ENCODE measurements around the gene SH3PXD2B.
"Not testable (repeated sequence)": the region's sequence is repeated elsewhere in the genome, so short reads cannot be mapped to it uniquely, and the experiment has no call there.

Gene SH3PXD2B

GRCh38 chr5:172402031-172402430, 52.3 kb downstream of the SH3PXD2B start:
- not testable (repeated sequence) for DNase-seq; H3K18ac ChIP-seq (ENCODE audit: low read depth in 1 of 2, low read length in 2 of 2); H3K4me2 ChIP-seq (ENCODE audit: low read length, poor library complexity, severe bottlenecking); H3K4ac ChIP-seq (ENCODE audit: low read depth in 1 of 2, low read length in 2 of 2); H2AFZ ChIP-seq (ENCODE audit: low read depth, low read length); H4K91ac ChIP-seq (ENCODE audit: low read length); H3K27ac ChIP-seq (ENCODE audit: low read length, poor library complexity, severe bottlenecking); H3K4me1 ChIP-seq (ENCODE audit: control insufficient read depth, insufficient read depth, low read depth, low read length); H3K14ac ChIP-seq (ENCODE audit: low read length in 2 of 2); H2AK5ac ChIP-seq (ENCODE audit: low read length, severe bottlenecking); H3K9ac ChIP-seq (ENCODE audit: low read length); H4K8ac ChIP-seq (ENCODE audit: low read length); H2BK5ac ChIP-seq (ENCODE audit: low read depth, low read length, poor library complexity, severe bottlenecking); H3K9me3 ChIP-seq (ENCODE audit: control insufficient read depth, low read length); H3K23ac ChIP-seq (ENCODE audit: low read length in 2 of 2); H2BK12ac ChIP-seq (ENCODE audit: low read length in 2 of 2); H3K4me3 ChIP-seq (ENCODE audit: insufficient read depth in 1 of 2, low read depth in 1 of 2, low read length in 2 of 2); H2BK15ac ChIP-seq (ENCODE audit: low read depth, poor library complexity, severe bottlenecking); H2BK120ac ChIP-seq (ENCODE audit: low read depth, low read length); H3K27me3 ChIP-seq (ENCODE audit: control insufficient read depth in 1 of 2, insufficient read depth in 1 of 2, low read length in 2 of 2)
- Histone ChIP-seq H3K36me3 (ENCODE audit: control insufficient read depth in 1 of 2, insufficient read depth in 2 of 2, low read depth in 1 of 2, low read length in 2 of 2) (peaks cover 26 to 78% of the 10 kb centered on the region in 2 experiments), H3K79me1 (replicated peaks; ENCODE audit: low read length, poor library complexity, severe bottlenecking) (peaks cover 30% of the 10 kb centered on the region)
- WGBS: 92% methylated on average over 6 of the region's 6 CpGs

- Histone ChIP-seq H3K4me3 (ENCODE audit: insufficient read depth in 1 of 2, low read depth in 1 of 2, low read length in 2 of 2) (no peak overlapping the region), H3K4me1 (ENCODE audit: control insufficient read depth, insufficient read depth, low read depth, low read length) (peaks cover 8% of the 10 kb centered on the region), H3K4me2 (ENCODE audit: low read length, poor library complexity, severe bottlenecking) (no peak overlapping the region), H4K8ac (ENCODE audit: low read length) (no peak overlapping the region), H3K27ac (ENCODE audit: low read length, poor library complexity, severe bottlenecking) (no peak overlapping the region), H3K4ac (ENCODE audit: low read depth in 1 of 2, low read length in 2 of 2) (no peak overlapping the region), H3K23ac (ENCODE audit: low read length in 2 of 2) (no peak overlapping the region), H2BK120ac (ENCODE audit: low read depth, low read length) (no peak overlapping the region), H3K18ac (ENCODE audit: low read depth in 1 of 2, low read length in 2 of 2) (no peak overlapping the region), H2BK5ac (ENCODE audit: low read depth, low read length, poor library complexity, severe bottlenecking) (no peak overlapping the region), H3K27me3 (ENCODE audit: control insufficient read depth in 1 of 2, insufficient read depth in 1 of 2, low read length in 2 of 2) (no peaks in the 10 kb centered on the region), H3K79me1 (replicated peaks; ENCODE audit: low read length, poor library complexity, severe bottlenecking) (peaks cover 19% of the 10 kb centered on the region), H2BK12ac (ENCODE audit: low read length in 2 of 2) (no peak overlapping the region), H3K9me3 (ENCODE audit: control insufficient read depth, low read length) (no peaks in the 10 kb centered on the region), H3K14ac (ENCODE audit: low read length in 2 of 2) (no peak overlapping the region), H2AK5ac (ENCODE audit: low read length, severe bottlenecking) (no peak overlapping the region), H3K36me3 (ENCODE audit: control insufficient read depth in 1 of 2, insufficient read depth in 2 of 2, low read depth in 1 of 2, low read length in 2 of 2) (peaks cover 18 to 75% of the 10 kb centered on the region in 2 experiments), H4K91ac (ENCODE audit: low read length) (no peak overlapping the region), H2AFZ (ENCODE audit: low read depth, low read length) (no peak overlapping the region), H2BK15ac (ENCODE audit: low read depth, poor library complexity, severe bottlenecking) (no peak overlapping the region), H3K9ac (ENCODE audit: low read length) (no peak overlapping the region)
- DNase-seq: no peak
- 100% methylated on average over 3 of the region's 4 CpGs for WGBS
These were observed 54.5 kb downstream of the SH3PXD2B start for GRCh38 chr5:172399826-172400225.

- H3K4me1 ChIP-seq (ENCODE audit: control insufficient read depth, insufficient read depth, low read depth, low read length): peaks cover 8% of the 10 kb centered on the region
- no peak overlapping the region for H3K23ac ChIP-seq (ENCODE audit: low read length in 2 of 2)
- peaks cover 19 to 75% of the 10 kb centered on the region in 2 experiments for H3K36me3 ChIP-seq (ENCODE audit: control insufficient read depth in 1 of 2, insufficient read depth in 2 of 2, low read depth in 1 of 2, low read length in 2 of 2)
- no peak overlapping the region for H2BK12ac ChIP-seq (ENCODE audit: low read length in 2 of 2)
- H3K27me3 ChIP-seq (ENCODE audit: control insufficient read depth in 1 of 2, insufficient read depth in 1 of 2, low read length in 2 of 2): no peaks in the 10 kb centered on the region
- no peak overlapping the region for H3K4ac ChIP-seq (ENCODE audit: low read depth in 1 of 2, low read length in 2 of 2)
- 98% methylated on average over 6 of the region's 6 CpGs for WGBS
- H3K9me3 ChIP-seq (ENCODE audit: control insufficient read depth, low read length): no peaks in the 10 kb centered on the region
- no peak overlapping the region for H2AFZ ChIP-seq (ENCODE audit: low read depth, low read length)
- H3K9ac ChIP-seq (ENCODE audit: low read length): no peak overlapping the region
- no peak overlapping the region for H4K8ac ChIP-seq (ENCODE audit: low read length)
- peaks cover 20% of the 10 kb centered on the region for H3K79me1 ChIP-seq (replicated peaks; ENCODE audit: low read length, poor library complexity, severe bottlenecking)
- H4K91ac ChIP-seq (ENCODE audit: low read length): no peak overlapping the region
- no peak overlapping the region for H3K18ac ChIP-seq (ENCODE audit: low read depth in 1 of 2, low read length in 2 of 2)
- no peak overlapping the region for H2BK15ac ChIP-seq (ENCODE audit: low read depth, poor library complexity, severe bottlenecking)
- no peak overlapping the region for H2BK120ac ChIP-seq (ENCODE audit: low read depth, low read length)
- no peak overlapping the region for H2BK5ac ChIP-seq (ENCODE audit: low read depth, low read length, poor library complexity, severe bottlenecking)
- H3K27ac ChIP-seq (ENCODE audit: low read length, poor library complexity, severe bottlenecking): no peak overlapping the region
- no peak overlapping the region for H3K14ac ChIP-seq (ENCODE audit: low read length in 2 of 2)
- H2AK5ac ChIP-seq (ENCODE audit: low read length, severe bottlenecking): no peak overlapping the region
- H3K4me3 ChIP-seq (ENCODE audit: insufficient read depth in 1 of 2, low read depth in 1 of 2, low read length in 2 of 2): no peak overlapping the region
- no peak for DNase-seq
- H3K4me2 ChIP-seq (ENCODE audit: low read length, poor library complexity, severe bottlenecking): no peak overlapping the region
These were observed 55.0 kb downstream of the SH3PXD2B start for GRCh38 chr5:172399336-172399735.

- H3K18ac ChIP-seq (ENCODE audit: low read depth in 1 of 2, low read length in 2 of 2); H2BK120ac ChIP-seq (ENCODE audit: low read depth, low read length); H4K91ac ChIP-seq (ENCODE audit: low read length); H3K9me3 ChIP-seq (ENCODE audit: control insufficient read depth, low read length); H3K23ac ChIP-seq (ENCODE audit: low read length in 2 of 2); H3K4me1 ChIP-seq (ENCODE audit: control insufficient read depth, insufficient read depth, low read depth, low read length); H3K27me3 ChIP-seq (ENCODE audit: control insufficient read depth in 1 of 2, insufficient read depth in 1 of 2, low read length in 2 of 2); H3K9ac ChIP-seq (ENCODE audit: low read length); H3K14ac ChIP-seq (ENCODE audit: low read length in 2 of 2); H2BK15ac ChIP-seq (ENCODE audit: low read depth, poor library complexity, severe bottlenecking); H2AK5ac ChIP-seq (ENCODE audit: low read length, severe bottlenecking); H3K4me3 ChIP-seq (ENCODE audit: insufficient read depth in 1 of 2, low read depth in 1 of 2, low read length in 2 of 2); H2BK5ac ChIP-seq (ENCODE audit: low read depth, low read length, poor library complexity, severe bottlenecking); H3K4ac ChIP-seq (ENCODE audit: low read depth in 1 of 2, low read length in 2 of 2); H2AFZ ChIP-seq (ENCODE audit: low read depth, low read length); H2BK12ac ChIP-seq (ENCODE audit: low read length in 2 of 2); H4K8ac ChIP-seq (ENCODE audit: low read length); H3K27ac ChIP-seq (ENCODE audit: low read length, poor library complexity, severe bottlenecking); DNase-seq; H3K4me2 ChIP-seq (ENCODE audit: low read length, poor library complexity, severe bottlenecking): not testable (repeated sequence)
- peaks cover 19 to 79% of the 10 kb centered on the region in 2 experiments for H3K36me3 ChIP-seq (ENCODE audit: control insufficient read depth in 1 of 2, insufficient read depth in 2 of 2, low read depth in 1 of 2, low read length in 2 of 2)
- peaks cover 20% of the 10 kb centered on the region for H3K79me1 ChIP-seq (replicated peaks; ENCODE audit: low read length, poor library complexity, severe bottlenecking)
- 92% methylated on average over 2 of the region's 4 CpGs for WGBS
These were observed 55.7 kb downstream of the SH3PXD2B start for GRCh38 chr5:172398645-172399044.
